Cardiac fibroblast (primary cell): Measurements from ENCODE around the gene BCDIN3D.

Experiments
- DNase-seq, 2 donors: peaks; one replicate each; pipeline versions ENCODE4 v3.0.0 to v3.0.0-alpha.2; 2010; ENCODE audit warnings: low read depth in 2 of 2
- H3K4me3 ChIP-seq, 2 donors: replicated peaks in 1 of 2; 1 replicate in 1 of 2; 2 replicates in 1 of 2; pipeline ENCODE4 v1.5.1; 2011; ENCODE audit warnings: low read depth in 2 of 2, low read length in 2 of 2, mild to moderate bottlenecking in 2 of 2, moderate library complexity in 1 of 2
- TF ChIP-seq, protein P1 (sequence below): IDR thresholded peaks from one replicate; pipeline ENCODE4 v1.5.1; 2011; ENCODE audit warnings: low read depth, mild to moderate bottlenecking, low read length, inconsistent platforms

BCDIN3D gene

DNA sequence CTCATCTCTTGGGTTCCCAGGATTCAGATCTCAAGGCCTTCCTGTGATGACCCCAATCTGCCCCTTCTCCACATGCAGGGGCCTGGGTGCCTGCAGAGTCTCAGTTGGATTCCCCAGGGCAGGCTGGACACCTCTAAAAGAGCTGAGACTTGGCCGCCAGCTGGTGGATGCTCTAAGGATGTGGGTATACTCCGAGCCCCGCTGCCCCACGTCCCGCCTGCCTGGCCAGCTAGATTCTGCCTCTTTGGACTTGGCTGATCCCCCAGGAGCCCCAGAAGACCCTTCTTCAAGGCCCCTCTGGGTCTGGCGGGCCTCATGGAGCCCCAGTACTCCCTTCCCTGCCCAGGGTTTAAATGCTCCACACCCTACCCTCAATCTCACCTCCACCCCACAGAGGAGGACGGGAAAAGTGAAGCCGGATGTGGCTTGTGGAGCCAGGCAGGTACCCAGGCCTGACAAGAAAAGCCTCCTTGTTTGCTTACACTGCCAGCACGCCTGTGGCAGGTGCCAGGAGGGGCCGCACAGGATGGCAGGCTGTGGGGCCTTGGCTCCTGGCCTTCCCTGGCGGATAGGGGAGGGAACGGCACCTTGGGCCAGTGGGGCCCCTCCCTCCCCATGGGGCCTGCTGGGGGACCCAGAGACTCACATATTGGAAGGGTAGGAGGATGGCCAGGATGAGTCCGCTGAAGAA lies 45.7 kb upstream of the BCDIN3D start:
- no peak overlapping the region for H3K4me3 ChIP-seq
- DNase-seq: no peak
- TF ChIP-seq, protein P1, sequence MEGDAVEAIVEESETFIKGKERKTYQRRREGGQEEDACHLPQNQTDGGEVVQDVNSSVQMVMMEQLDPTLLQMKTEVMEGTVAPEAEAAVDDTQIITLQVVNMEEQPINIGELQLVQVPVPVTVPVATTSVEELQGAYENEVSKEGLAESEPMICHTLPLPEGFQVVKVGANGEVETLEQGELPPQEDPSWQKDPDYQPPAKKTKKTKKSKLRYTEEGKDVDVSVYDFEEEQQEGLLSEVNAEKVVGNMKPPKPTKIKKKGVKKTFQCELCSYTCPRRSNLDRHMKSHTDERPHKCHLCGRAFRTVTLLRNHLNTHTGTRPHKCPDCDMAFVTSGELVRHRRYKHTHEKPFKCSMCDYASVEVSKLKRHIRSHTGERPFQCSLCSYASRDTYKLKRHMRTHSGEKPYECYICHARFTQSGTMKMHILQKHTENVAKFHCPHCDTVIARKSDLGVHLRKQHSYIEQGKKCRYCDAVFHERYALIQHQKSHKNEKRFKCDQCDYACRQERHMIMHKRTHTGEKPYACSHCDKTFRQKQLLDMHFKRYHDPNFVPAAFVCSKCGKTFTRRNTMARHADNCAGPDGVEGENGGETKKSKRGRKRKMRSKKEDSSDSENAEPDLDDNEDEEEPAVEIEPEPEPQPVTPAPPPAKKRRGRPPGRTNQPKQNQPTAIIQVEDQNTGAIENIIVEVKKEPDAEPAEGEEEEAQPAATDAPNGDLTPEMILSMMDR: no peak

- no peak overlapping the region for H3K4me3 ChIP-seq
- DNase-seq: no peak
- TF ChIP-seq, protein P1: no peak
Measured at GRCh38 chr12:49887536-49888401, 44.9 kb upstream of the BCDIN3D start.

DNA sequence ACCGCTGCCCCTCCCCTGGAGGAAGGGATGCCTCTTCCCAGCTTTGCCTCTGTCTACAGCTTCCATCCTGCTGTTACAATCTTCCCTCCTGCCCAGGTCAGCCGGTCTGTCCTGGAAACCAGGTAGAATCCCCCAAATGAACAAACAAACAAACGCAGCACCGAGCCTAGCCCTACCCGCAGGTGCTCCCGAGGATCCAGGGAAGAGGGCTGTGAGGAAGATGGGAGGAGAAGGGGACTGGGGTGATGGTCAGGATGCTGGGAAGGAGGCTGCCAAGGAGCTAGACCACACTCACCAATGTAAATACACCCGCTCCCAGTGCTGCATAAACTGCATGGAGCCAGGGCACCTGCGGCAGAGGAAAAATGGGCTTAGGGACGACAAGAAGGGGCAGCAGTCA lies 44.2 kb upstream of the BCDIN3D start:
- H3K4me3 ChIP-seq: no peak overlapping the region
- DNase-seq: no peak
- TF ChIP-seq, protein P1: no peak

GRCh38 chr12:49885663-49886461 lies 43.0 kb upstream of the BCDIN3D start:
- TF ChIP-seq, protein P1: no peak
- H3K4me3 ChIP-seq: no peak overlapping the region
- no peak for DNase-seq

DNA sequence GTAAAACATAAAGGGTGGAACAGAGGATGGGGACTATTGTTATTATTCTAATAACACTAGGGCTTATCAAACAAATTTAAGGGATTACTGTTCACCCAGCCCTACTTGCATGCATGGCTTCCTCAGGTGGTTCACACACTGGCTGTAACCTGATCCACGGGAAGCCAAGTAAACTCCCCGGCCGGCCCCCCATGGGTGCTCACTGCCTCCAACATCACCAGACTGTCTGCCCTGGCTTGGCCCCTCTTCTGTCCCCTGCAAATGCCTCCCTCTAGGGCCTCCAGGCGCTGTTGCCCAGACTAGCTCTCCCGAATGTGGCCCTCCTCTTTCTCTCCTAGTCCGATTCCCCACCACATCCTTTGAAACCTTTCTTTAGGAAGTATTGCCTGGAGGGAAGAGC lies 42.2 kb upstream of the BCDIN3D start:
- no peak overlapping the region for H3K4me3 ChIP-seq
- TF ChIP-seq, protein P1: no peak
- DNase-seq: no peak

DNA sequence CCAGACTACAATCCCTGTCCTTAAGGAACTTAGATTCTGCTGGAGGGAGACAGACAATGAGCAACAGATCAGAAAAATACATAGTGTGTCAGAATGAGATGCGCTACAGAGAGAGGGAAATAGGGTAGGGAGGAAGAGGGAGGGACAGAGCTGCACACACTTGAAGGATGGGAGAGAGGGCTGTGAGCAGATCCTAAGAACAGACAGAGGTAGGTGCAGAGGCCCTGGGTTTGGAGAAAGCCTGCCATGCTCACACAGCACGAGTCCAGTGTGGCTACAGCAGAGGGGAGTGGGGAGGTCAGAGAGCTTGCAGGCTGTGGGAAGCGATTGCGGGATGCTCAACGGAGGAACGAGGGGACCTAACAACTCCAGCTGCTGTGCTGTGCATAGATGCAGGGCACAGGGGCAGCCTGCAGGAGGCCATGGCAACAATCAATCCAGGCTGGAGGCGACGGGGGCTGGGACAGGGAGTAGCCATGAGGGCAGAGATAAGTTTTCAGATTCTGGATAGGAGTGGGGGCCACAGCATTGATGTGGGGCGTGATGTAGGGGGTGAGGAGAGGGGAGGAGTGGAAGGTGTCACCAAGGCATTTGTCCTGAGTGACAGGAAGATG lies 40.1 kb upstream of the BCDIN3D start:
- no peak overlapping the region for H3K4me3 ChIP-seq
- no peak for DNase-seq
- TF ChIP-seq, protein P1: no peak
